Vagina (tissue), 2 donors: ENCODE results near the gene OPRL1.

Experiments used
- POLR2A ChIP-seq, 2 donors: fragments of 450-650 bp; IDR thresholded peaks; one replicate each; pipeline ENCODE4 v1.6.1; 2017; ENCODE audit warnings: antibody characterized with exemption in 2 of 2, mild to moderate bottlenecking in 2 of 2, moderate library complexity in 2 of 2
- POLR2AphosphoS5 ChIP-seq, 2 donors: sonication (generic); formaldehyde crosslinking; IDR thresholded peaks; one replicate each; pipeline ENCODE4 v1.9.0; 2017; ENCODE audit warnings: antibody characterized with exemption in 2 of 2, mild to moderate bottlenecking in 2 of 2, low read depth in 1 of 2; ENCODE audit not compliant: insufficient read depth in 1 of 2
- TF ChIP-seq, protein P1 (sequence below), 3 experiments: fragments of 450-650 bp in 2 of 3; fragments of 200-600 bp in 1 of 3; sonication (generic) in 1 of 3; IDR thresholded peaks; one replicate each; pipeline ENCODE4 v1.5.1; 2017 to 2019; ENCODE audit warnings: antibody characterized with exemption in 3 of 3, mild to moderate bottlenecking in 2 of 3, moderate library complexity in 2 of 3

DNA sequence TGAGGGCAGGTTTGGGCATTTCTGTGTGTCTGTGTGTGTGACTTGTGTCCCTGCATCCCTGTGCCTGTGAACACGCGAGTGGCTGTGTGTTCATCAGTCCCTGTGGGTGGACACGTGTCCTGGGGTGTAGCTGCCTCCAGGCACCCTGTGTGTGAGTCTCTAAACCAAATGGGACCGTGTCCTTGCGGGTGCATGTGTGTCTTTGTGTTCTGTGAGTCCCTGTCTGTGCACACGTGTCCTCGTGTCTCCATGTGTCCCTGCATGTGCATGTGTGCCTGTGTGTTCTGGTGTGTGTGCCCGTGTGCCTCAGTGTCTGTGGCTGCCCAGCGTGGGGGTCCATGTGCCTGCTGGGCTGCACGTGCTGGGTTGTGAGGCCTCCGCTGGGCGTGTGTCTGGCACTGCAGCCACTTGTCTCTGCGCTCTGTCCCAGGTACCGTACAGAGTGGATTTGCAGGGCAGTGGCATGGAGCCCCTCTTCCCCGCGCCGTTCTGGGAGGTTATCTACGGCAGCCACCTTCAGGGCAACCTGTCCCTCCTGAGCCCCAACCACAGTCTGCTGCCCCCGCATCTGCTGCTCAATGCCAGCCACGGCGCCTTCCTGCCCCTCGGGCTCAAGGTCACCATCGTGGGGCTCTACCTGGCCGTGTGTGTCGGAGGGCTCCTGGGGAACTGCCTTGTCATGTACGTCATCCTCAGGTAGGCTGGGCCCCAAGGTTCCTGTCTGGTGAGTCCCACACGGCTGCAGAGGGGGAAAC is 12.6 kb downstream of the OPRL1 start:
- TF ChIP-seq, protein P1, sequence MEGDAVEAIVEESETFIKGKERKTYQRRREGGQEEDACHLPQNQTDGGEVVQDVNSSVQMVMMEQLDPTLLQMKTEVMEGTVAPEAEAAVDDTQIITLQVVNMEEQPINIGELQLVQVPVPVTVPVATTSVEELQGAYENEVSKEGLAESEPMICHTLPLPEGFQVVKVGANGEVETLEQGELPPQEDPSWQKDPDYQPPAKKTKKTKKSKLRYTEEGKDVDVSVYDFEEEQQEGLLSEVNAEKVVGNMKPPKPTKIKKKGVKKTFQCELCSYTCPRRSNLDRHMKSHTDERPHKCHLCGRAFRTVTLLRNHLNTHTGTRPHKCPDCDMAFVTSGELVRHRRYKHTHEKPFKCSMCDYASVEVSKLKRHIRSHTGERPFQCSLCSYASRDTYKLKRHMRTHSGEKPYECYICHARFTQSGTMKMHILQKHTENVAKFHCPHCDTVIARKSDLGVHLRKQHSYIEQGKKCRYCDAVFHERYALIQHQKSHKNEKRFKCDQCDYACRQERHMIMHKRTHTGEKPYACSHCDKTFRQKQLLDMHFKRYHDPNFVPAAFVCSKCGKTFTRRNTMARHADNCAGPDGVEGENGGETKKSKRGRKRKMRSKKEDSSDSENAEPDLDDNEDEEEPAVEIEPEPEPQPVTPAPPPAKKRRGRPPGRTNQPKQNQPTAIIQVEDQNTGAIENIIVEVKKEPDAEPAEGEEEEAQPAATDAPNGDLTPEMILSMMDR (IDR thresholded peaks at IDR 0.05) = no peak
- TF ChIP-seq POLR2A (IDR thresholded peaks at IDR 0.05) (no peak), POLR2AphosphoS5 (IDR thresholded peaks at IDR 0.05; ENCODE audit: insufficient read depth in 1 of 2, low read depth in 1 of 2) (no peak)
